B cell (primary cell): ENCODE measurements around the gene FRG2B.

Experiments
- CTCF ChIP-seq: fragments of 200-600 bp; IDR thresholded peaks from one replicate; pipeline ENCODE4 v1.8.0; 2022; ENCODE audit warnings: antibody characterized with exemption, mild to moderate bottlenecking
- EZH2 ChIP-seq: IDR thresholded peaks from 2 replicates; pipeline ENCODE4 v1.6.1; 2012; ENCODE audit warnings: borderline replicate concordance, low read depth, mild to moderate bottlenecking, moderate library complexity, low read length; ENCODE audit not compliant: insufficient read depth, poor library complexity, severe bottlenecking

GRCh38 chr10:133590970-133591359, 35.6 kb downstream of the FRG2B start:
- TF ChIP-seq CTCF (no peak), EZH2 (no peak)
